ENCODE data around the gene SLC17A1.

DNA sequence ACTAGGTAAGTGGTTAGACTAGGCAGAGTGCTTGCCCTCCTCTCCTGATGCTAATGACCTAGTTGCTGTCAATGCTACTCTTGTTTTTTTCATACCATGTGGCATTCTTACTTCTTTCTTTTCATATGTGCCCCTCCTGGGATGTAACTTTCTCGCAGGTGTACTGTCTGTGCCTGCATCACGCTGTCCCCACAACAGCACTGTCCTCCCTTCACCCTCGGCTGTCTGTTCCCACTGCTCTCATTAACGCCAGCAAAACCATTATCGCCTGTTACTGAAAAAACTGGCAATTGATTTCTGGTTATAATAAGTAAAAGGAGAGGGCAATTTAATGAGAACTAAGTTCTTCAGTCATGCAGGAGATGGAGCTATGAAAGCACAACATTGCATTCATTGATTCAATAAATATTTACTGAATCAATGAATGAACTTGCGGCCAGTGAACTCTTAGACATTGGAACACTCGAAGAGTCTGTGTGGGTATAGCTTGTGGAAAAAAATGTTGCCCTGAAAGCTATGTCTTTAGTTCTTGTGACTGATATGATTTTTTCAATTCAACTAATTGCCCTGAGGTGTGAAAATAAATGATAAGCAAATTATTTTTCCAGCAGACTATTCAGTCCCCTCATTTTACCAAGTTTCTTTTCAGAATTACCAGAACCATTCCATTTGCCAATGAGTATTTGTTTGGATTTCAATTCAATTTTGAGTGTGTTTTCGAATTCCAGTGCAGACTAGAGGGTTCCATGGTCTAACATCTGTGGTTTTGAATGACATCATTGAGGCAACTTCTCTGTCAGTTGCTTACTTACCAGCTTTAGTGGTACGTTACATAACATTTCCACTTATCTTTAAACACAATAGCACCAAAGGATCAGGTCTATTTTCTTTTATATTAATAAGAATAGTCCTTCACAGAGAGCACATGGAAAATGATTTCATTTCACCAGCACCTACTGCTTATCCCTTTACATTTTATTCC is 75.2 kb downstream of the SLC17A1 start:
- TF ChIP-seq EP300 (IDR thresholded peaks at IDR 0.05; ENCODE audit: borderline replicate concordance), result no peak
- no peak for TF ChIP-seq RAD21 (IDR thresholded peaks at IDR 0.05; ENCODE audit: low read depth)
- no peak for TF ChIP-seq YY1 (IDR thresholded peaks at IDR 0.05; ENCODE audit: low read depth)
- TF ChIP-seq TAF1 (IDR thresholded peaks at IDR 0.05; ENCODE audit: low read depth), result no peak
- no peak for TF ChIP-seq TEAD4 (IDR thresholded peaks at IDR 0.05)
- no peak for TF ChIP-seq MAX (IDR thresholded peaks at IDR 0.05)
- no peak for TF ChIP-seq REST (IDR thresholded peaks at IDR 0.05; ENCODE audit: low read depth)
- no peak for TF ChIP-seq CREB1 (IDR thresholded peaks at IDR 0.05; ENCODE audit: low read depth)
- TF ChIP-seq EGR1 (IDR thresholded peaks at IDR 0.05), result no peak
- TF ChIP-seq ZBTB7A (IDR thresholded peaks at IDR 0.05; ENCODE audit: low read depth), result no peak
- no peak for TF ChIP-seq CEBPB (IDR thresholded peaks at IDR 0.05)
- TF ChIP-seq TCF12 (IDR thresholded peaks at IDR 0.05; ENCODE audit: low read depth), result no peak
- no peak for TF ChIP-seq FOXM1 (IDR thresholded peaks at IDR 0.05; ENCODE audit: borderline replicate concordance, low read depth)
